Dedifferentiated amniotic fluid mesenchymal stem cell (primary cell): ENCODE data around the gene TMEM26.

Source experiments
- DNase-seq: peaks from one replicate; pipeline ENCODE4 v3.0.0-alpha.2; 2016; ENCODE audit errors: extremely low spot score

The TMEM26 gene

DNA sequence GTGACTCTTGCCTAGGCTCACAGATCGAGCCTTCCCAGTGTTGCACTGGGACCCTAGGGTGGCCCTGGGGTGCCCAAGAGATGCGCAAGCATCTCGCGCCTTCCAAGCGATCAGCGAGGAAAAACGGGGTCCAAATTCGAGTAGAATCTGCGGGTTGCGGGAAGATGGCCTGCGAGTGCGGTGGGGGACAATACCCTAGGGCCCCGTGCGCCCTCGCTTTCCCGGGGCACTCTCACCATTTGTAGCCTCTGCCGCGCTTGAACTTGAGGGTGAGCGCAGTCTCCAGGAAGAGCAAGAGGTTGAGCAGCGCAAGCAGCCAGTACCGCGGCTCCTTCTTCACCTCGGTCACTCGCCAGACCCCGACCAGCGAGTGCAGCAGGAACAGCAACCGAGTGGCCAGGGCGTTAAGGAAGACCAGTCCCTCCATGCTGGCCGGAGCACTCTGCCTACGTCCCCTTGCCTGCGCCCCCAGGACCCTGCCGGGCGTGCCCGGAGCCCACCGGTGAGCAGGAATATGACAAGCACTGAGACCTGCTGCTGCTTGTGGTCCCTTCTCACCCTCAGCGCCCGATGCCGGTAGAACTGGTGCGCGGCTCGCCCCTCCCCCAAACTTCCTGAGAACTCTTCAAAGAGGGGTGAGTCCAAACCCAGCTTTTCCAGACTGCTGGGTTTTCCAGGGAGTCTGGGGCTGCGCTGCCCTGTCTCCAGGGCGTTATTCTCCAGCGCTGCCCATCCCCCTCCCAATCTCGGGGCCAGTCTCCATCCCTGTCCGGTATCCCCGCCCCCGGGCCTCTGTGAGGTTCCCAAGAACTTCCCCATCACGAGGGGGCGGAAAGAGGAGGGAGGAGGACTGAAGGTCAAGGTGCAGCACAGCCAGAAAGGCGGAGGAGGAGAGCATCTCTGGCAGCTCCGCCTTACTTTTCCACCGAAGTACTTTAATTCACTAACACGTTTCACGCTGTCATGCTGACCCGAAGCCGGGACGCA is at the start of gene TMEM26:
Gene TMEM26 (minus strand): TSS at position 727 of the 987 bp plus-strand sequence. CDS start 300 bp downstream, at position 427.
- no peak for DNase-seq

DNA sequence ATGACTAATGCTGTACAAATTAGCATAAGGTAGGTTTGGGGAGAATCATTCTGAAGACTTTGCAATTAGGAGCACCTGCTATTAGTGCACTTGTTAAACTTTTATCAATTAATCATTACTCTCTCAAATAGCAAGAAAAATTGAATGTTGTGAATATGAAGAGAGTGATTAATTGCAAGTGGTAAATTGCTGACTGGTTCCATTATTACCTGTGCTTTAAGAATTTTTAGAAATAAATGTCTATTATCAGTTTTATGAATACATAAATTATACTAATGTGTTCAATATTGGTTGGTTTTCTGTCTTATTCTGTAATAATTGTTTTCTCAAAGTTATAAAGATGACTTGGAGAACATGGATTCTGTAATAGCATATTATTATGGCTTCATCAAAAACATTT is 47.3 kb upstream of the TMEM26 start:
- DNase-seq: no peak

DNA sequence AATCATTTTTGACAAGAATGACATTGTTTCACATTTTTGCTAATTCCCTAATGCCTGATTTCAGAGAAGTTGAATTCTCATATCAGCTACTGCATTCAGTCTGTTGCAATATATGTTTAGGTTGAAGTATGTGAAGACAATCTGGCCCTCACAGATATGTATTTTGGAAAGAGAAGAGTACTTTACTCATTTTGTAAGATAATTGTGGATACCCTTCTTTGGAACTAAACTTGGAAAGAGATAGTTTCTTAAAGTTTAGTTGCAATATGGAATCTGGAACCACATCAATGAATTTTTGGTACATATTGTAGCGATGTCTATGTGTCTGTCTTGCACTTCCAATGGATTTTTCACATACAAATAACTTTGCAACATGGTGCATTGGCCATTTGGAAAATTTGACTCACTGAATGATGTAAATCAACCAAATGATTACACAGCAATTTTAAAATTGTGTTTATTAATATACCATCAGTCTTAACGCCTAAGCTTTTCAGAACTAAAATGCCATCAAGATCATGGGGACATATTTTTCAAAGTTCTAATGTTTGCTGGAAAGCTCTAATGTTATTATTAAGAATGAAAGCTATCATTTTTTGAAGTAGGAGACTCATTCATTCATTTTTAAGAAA is 39.3 kb upstream of the TMEM26 start:
- no peak for DNase-seq

DNA sequence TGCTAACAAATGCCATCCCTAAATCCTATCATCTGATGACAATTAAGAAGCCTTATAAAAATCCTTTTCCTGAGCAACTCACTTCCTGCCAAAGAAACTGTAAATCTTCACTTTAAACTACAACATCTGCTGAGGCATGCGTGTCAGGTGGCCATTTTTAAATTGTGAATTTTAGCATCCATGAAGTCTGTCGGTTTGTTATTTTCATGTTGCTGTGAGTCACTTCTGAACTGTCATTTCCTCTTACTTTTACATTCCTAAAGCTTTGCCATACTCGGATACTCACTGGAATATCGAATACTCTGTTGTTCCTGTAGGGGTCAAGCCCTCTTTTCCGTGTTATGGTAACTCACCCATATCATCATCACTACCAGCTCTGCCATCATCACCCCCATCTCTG is 34.3 kb upstream of the TMEM26 start:
- DNase-seq: no peak

DNA sequence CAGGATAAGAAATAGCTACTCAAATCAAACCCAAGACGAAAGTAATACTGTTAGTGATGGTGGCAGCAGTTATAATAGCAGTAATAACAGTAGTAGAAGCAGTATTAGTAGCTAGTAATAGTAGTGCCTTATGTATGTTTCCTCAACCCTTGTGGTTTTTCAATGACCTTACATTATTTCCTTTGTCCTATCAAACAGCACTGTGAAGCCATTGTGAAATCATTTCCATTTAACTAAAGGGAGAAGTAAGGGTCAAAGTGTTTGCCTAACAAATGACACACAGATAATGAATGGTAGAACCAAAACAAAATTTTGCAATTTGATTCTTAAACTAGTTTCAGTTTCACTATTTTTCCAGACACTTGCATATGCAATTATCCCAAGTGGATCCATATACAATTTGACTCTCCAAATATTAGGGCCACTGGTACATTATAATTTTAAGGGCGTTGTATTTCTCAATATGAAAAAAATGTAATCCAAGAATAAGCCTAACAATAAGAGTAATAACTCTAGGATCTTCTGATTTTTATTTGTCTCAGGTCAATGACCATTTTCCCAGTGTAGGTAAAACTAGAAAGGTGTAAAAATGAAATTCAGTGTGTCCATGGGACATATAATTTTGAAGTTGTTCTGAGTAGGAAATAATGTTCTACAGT is 33.7 kb upstream of the TMEM26 start:
- no peak for DNase-seq

DNA sequence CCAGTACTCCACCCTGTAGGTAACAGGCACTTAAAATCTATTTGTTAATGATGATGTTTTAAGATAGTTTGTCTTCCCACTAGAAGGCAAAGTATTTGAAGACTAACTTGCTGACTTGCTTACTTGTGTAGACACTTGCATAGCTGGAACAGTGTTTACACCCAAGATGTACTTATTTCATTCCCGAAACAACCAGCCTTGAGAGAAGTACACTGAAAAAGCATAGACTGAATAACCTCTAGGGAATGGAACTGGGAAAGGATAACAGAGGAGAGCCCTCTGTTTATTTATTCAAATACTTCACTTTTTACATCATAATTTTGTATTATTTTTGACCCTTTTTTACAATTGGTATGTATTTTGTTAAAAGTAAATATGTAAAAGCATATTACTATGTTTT is 33.1 kb upstream of the TMEM26 start:
- peak; percentile 31 for DNase-seq

DNA sequence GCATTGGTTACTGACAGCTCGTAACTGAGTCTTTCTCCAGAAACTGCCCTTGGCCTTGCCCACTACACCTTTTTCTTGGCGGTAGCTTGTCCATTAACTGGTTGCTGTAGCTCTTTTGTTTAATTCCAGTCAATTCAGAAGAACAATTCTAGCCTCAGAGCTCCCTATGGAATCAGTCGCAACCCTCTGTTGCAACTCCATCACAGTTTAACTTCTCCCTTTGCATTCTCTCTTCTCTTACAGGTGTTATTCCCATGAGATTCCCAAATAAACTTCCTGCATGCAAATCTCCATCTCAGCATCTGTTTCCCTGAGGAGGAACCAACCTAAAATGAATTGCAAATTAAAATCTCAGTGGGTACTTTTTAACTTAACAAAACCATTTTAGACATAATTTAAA is 28.4 kb upstream of the TMEM26 start:
- no peak for DNase-seq

DNA sequence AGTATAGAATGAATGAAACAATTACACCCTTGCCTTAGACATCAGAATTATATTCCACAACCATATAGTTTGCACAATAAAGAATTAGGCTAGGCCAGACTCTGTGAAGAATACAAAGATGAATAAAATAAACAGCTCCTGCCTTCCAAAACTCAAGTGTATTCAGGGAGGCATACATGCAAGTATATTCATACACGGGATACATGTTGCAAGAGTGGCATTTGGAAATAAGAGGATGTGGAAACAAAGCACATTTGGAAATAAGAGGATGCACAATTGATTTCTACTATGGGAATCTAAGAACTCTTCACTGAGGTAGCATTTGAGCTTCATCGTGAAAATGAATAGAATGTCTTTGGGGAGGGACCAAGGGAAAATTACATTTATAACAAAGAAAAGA is 27.0 kb upstream of the TMEM26 start:
- no peak for DNase-seq

DNA sequence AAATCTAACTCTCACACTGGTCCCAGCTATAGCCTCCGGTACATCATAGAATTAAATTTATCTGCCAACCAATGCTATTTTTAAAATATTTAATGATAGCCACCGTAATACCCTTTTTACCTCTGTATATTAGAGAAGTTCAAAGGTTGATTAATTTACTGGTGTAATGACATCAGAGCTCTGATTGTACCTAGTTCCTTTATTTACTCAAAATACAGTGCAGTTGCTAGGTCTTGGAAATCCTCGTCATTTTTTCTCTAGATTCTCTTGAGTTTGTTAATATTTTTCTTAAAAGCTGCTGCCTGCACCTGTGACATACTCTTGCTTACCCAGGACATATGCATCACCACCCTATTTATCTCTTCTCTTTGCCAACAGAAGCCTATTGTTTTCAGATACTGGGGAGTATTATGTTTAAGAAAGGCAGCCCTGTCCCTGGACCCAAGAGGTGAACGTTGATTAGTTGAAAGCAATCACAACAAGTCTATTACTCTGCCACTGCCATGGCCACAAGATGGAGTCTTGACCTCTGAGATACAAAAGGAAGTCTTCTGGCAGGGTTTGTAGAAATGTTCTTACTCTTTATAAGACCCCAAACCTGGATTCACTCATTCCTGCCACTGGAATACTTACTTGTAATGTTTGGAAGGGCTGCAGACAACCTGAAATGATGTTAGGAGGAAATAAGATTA is 25.6 kb upstream of the TMEM26 start:
- no peak for DNase-seq

DNA sequence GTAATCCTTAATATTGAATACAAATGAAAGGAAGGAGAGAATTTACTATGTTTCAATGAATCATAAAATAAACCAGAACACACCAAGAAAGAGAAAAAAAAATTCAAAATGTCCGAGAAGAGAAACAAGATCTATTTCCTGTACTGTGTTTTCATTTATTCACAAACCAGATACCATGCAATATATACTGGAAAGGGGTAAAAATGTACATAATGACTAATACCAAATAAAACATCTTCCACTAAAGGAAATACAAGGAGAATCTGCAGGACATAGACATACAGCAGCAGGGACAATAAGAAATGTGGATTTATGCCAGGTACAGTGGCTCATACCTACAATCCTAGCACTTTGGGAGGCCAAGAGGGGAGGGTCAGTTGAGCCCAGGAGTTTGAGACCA is 24.3 kb upstream of the TMEM26 start:
- DNase-seq: no peak

DNA sequence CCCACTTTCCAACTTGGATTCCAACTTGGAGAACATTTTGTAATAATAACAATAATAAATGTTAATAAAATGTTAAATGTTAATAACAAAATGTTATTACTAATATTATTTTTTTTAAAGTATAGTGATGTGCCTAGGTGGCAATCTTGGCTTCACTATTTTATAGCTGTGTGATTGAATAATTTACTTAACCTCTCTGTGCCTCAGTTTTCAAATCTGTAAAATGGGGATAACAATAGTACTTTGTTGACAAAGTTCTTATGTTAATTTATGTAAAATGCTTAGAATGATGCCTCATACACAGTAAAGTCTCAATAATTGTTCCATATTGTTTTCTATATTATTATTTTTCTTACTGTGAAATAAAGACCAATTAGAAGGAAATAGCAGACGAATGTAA is 23.3 kb upstream of the TMEM26 start:
- no peak for DNase-seq

DNA sequence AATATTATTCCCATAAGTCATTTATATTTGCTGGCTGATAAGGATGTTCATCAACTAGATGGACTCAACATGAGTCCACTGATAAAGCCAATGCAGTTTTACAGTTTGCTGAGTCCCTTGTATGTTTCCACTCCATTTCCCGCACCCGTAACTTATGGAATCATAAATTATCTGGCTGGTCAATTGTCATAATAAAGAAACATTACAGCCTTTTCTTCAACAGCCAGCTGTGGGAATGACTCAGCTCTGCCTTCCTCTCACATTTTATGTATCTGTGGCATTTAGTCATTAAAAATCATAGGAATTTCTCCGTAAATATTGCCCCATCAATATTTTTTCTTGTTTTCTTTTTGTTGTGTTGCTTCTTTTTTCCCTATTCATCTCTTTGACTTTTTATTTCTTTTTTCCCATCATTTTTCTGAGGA is 22.3 kb upstream of the TMEM26 start:
- DNase-seq: no peak

DNA sequence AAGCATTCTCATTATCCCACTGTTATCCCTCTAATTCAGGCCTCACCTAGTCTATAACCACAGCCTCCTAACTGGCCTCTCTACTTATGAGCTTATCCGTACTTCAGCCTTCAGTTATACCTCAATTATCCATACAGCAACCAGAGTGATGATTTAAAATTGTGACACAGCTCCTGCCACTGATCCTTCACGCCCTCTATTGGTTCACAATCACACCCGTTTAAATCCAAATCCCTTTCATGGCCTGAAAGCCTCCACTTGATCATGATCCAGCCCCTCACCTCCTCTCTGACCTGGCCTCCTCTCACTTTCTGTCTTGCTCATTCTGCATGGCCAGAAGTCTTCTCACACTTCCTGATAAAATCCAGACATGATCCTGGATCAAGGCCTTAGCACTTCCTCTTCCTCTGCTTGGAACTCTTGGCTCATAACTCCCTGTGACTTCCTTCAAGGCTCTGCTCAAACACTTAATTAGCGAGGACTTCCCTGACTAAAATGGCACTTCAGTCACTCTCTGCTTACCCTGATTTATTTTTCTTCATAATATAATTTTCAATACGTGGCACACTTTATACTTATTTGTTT is 19.0 kb upstream of the TMEM26 start:
- no peak for DNase-seq

DNA sequence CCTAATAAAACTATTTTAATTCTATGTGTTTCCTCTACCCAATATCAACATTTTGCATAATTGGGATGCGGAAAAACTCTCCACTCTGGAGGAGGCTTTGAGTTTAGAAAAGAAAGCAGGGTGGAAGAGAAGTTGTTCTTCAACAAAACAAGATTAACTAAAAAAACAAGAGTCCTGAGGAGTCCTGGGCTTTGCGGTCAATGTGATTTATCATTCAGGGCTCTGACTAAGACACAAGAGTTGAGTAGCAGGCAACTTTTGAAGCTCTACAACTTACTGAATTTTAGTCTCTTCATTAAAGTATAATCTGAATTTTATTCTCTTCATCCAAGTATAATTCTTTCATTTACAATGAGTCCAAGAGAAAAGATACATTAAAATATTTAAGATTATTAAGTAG is 18.3 kb upstream of the TMEM26 start:
- DNase-seq: no peak

DNA sequence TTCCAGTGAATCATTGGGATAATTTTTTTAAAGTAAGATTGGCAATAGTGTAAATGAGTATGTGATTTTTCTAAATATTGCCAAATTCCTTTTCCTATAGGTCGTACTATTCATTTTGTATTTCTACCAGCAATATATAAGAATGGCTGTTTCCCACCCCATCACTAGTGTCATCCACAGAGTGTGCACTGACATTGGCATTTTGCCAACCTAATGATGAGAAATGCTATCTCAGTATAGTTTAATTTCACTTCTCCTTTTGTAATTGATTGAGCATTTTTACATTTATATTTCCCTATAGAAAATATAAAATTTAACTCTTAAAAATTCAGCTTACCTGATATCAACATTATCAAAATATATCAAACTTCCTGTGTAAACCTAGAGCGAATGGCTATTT is 17.6 kb upstream of the TMEM26 start:
- DNase-seq: no peak

DNA sequence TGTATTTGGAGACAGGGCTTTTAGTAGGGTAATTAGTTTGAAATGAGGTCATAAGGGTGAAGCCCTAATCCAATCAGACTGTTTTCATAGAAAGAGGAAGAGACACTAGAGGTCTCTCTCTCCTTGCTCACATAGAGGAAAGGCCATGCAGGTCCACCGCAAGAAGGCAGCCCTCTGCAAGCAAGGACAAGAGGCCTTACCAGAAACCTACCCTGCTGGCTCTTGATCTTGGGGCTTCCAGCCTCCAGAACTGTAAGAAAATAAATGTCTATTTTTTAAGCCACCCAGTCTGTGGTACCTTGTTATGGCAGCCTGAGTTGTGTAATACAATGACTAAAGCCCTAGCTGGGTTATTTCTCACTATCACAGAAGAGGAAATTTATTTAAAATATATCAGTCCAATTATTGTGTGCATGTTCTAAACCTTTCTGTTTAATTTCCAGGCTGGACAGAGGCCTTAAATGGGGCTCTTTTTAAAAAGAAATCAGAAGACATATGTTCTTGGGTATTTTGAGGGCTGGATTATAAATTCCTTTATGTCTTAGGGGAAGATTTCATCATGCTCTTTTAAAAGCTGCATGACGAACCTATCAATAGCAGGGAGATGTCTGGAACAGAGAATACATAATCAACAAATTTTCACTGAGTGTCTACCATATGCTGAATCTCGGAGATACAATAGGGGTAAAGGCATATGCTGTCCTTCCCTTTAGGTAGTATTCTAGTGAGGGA is 12.9 kb upstream of the TMEM26 start:
- no peak for DNase-seq

DNA sequence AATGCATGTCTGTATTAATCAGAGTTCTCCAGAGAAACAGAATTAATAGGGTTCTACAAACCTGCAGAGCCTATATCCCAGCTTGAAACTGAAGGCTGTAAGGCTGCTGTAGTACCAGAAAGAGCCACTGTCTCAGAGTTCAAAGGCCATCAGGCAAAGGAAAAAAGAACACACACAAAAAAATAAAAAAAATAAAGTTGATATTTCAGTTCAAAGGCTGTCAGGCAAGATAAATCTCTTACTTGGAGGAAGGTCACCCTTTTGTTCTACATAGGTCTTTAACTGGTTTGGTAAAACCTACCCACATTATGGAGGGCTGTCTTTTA is 12.0 kb upstream of the TMEM26 start:
- no peak for DNase-seq

DNA sequence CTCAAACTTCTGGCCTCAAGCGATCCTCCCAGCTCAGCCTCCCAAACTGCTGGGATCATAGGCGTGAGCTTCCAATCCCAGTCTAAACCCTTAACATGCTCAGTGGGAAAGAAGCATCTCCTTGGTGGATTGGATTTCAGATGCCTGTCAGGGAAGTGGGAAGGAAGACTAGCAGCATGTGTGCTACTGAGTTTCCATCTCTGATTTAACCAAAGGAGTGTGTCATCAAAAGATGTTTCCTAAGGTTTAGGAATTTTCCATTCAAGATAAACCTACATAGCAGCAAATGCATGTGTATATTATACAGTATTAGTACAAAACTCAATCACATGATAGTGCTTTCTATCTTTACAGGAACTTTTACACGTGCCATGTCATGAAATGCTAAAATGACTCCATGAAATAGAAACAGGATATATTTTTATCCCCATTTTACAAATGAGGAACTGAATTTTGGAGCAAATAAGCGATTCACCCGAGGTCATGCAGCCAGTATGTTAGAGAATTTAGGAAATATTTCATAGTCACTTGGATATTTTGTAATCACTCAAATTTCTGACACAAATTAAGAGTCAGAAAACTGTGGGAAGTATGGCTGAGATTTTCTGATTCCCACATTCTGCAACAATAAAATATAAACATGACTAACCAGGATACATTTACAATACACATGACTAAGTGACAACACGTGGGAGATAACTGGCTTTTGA is 11.4 kb upstream of the TMEM26 start:
- DNase-seq: peak; percentile 41

DNA sequence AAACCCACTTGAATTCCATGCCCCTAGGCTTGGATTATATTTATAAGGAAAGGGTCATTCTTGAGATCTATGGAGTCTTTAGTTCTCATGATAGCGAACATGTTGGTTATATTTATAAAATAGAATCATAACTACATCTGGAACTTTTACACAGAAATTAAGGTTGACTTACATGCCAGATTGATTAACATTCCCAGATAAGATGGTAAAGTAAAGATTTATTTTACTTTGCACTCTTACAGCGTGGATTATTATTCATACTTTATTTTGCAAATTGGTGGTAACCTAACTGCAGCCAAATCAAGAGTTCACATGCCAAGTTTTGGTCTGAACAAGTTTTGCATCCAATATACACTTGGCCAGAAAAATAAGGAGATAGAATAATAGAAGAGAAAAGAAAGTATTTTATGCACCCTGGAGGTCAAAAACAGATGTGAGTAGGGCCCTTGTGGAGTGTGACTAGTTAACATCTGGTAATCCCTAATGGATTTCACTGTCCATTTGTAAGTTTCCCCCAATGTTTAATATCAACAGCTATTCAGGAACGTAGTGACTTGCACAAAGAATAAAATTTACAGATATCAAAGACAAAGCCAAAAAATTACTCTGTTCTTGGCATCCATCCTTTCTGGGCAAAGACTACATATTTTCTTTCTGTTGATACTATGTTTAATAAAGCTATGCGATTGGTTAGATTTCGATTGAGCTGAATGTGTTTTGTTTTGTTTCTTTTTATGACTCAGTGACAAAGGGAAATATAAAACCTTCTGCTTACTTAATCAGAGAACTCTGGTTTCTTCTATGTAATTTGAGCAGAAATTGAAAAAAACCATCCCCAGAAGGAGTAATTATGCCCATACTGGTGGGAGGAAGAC is 10.1 kb upstream of the TMEM26 start:
- peak; percentile 90 for DNase-seq
